Endodermal cell (in vitro differentiated cells): ENCODE data around the gene MAST1. TPM values are rescaled to one million over a fixed set of nuclear protein-coding genes. Genes with fewer than 3 reads are reported as not detected.

ENCODE experiments used
- DNase-seq: peaks from one replicate; pipeline ENCODE4 v3.0.0-alpha.2; 2017
- H3K27ac ChIP-seq: 2 replicates; pipeline ENCODE4 v1.5.1; 2013; ENCODE audit warnings: mild to moderate bottlenecking, low read depth, low read length, moderate library complexity
- H3K27me3 ChIP-seq: 2 replicates; pipeline ENCODE4 v1.6.1; 2013; ENCODE audit warnings: mild to moderate bottlenecking, low read length, moderate library complexity; ENCODE audit not compliant: insufficient read depth, control insufficient read depth, poor library complexity, severe bottlenecking
- H3K36me3 ChIP-seq: 2 replicates; pipeline ENCODE4 v1.7.0; 2013; ENCODE audit warnings: mild to moderate bottlenecking, low read length, moderate library complexity; ENCODE audit not compliant: control insufficient read depth, insufficient read depth
- H3K4me1 ChIP-seq: one replicate; pipeline ENCODE4 v1.7.0; 2013; ENCODE audit warnings: low read length; ENCODE audit not compliant: control insufficient read depth, insufficient read depth
- H3K4me3 ChIP-seq: 2 replicates; pipeline ENCODE4 v1.5.1; 2013; ENCODE audit warnings: mild to moderate bottlenecking, low read length, moderate library complexity
- H3K9ac ChIP-seq: 2 replicates; pipeline ENCODE4 v1.6.1; 2013; ENCODE audit warnings: mild to moderate bottlenecking, low read length, moderate library complexity; ENCODE audit not compliant: poor library complexity, severe bottlenecking; ENCODE audit errors: extremely low read depth
- H3K9me3 ChIP-seq: 2 replicates; pipeline ENCODE4 v1.6.1; 2013; ENCODE audit warnings: mild to moderate bottlenecking, low read length, moderate library complexity; ENCODE audit not compliant: control insufficient read depth
- H3K27ac Mint-ChIP-seq: 2 replicates; pipeline ENCODE4 v1.8.0; 2020; ENCODE audit warnings: mixed read lengths
- H3K27me3 Mint-ChIP-seq: 2 replicates; pipeline ENCODE4 v1.8.0; 2021; ENCODE audit warnings: mild to moderate bottlenecking, mixed read lengths; ENCODE audit not compliant: insufficient read depth
- H3K36me3 Mint-ChIP-seq: 2 replicates; pipeline ENCODE4 v1.8.0; 2020; ENCODE audit warnings: low read depth, mixed read lengths
- H3K4me1 Mint-ChIP-seq: 2 replicates; pipeline ENCODE4 v1.8.0; 2020; ENCODE audit warnings: mixed read lengths
- H3K4me3 Mint-ChIP-seq: 2 replicates; pipeline ENCODE4 v1.8.0; 2020; ENCODE audit warnings: mild to moderate bottlenecking, moderate library complexity, mixed read lengths
- H3K9me3 Mint-ChIP-seq: 2 replicates; pipeline ENCODE4 v1.8.0; 2020; ENCODE audit warnings: mild to moderate bottlenecking, mixed read lengths
- CTCF ChIP-seq: fragments of 200-600 bp; sonication (generic); conservative IDR thresholded peaks from 2 replicates; pipeline ENCODE4 v1.5.0; 2021; ENCODE audit warnings: antibody characterized with exemption, mild to moderate bottlenecking
- WGBS, 2 experiments: methylation state at CpG; one replicate each; pipeline versions ENCODE4 v1.1.5 to v1.1.7; 2013; ENCODE audit warnings: missing lambda C conversion rate in 2 of 2, mixed read lengths in 1 of 2; ENCODE audit not compliant: insufficient coverage in 1 of 2, insufficient read length in 1 of 2; 5-methylcytosine and 5-hydroxymethylcytosine counted together
- microRNA-seq: library from miRNA; unstranded; fragments of <30 nt; microRNA quantifications from one replicate; pipeline ENCODE4 v1.2.0, GENCODE V29; 2020; ENCODE audit warnings: borderline microRNAs expressed
- total RNA-seq, 2 donors: library from RNA; stranded (reverse); fragmentation: NEBNext Ultra II Directional in 1 of 2; extraction: Animal tissue kit (Norgen Biotek cat#: 25700) in 1 of 2; gene quantifications; 2 replicates in 1 of 2; 3 replicates in 1 of 2; pipeline ENCODE4 v1.2.1, GENCODE V29; 2021

The MAST1 gene
- total RNA-seq, 2 donors from 2014 or later = 6.9 to 18.5 TPM

- H3K4me3 ChIP-seq = no peak overlapping the region
- peaks cover 2% of the 10 kb centered on the region for H3K4me1 ChIP-seq
- Mint-ChIP-seq H3K27ac (no peak overlapping the region), H3K4me3 (no peak overlapping the region), H3K9me3 (peaks cover 10% of the 10 kb centered on the region), H3K36me3 (peaks cover 16% of the 10 kb centered on the region), H3K27me3 (peaks cover 13% of the 10 kb centered on the region), H3K4me1 (peaks cover 11% of the 10 kb centered on the region)
- no peaks in the 10 kb centered on the region for H3K27me3 ChIP-seq
- no peak for DNase-seq
- WGBS, 2 experiments = 89 to 97% methylated on average over 5 to 14 of the region's 14 CpGs
- H3K9me3 ChIP-seq = no peaks in the 10 kb centered on the region
- no peak overlapping the region for H3K9ac ChIP-seq
- TF ChIP-seq CTCF = no peak
- peaks cover 13% of the 10 kb centered on the region for H3K36me3 ChIP-seq
- no peak overlapping the region for H3K27ac ChIP-seq
Measured at GRCh38 chr19:12918253-12918652, 79.9 kb downstream of the MAST1 start.

GRCh38 chr19:12921047-12921446 lies 82.7 kb downstream of the MAST1 start:
- H3K4me3 ChIP-seq = no peak overlapping the region
- peaks cover 33% of the 10 kb centered on the region for H3K36me3 ChIP-seq
- Mint-ChIP-seq H3K4me3 (no peak overlapping the region), H3K27me3 (peaks cover 13% of the 10 kb centered on the region), H3K36me3 (peaks cover 36% of the 10 kb centered on the region), H3K9me3 (peaks cover 10% of the 10 kb centered on the region), H3K27ac (no peak overlapping the region), H3K4me1 (no peaks in the 10 kb centered on the region)
- DNase-seq = no peak
- no peaks in the 10 kb centered on the region for H3K27me3 ChIP-seq
- no peak overlapping the region for H3K27ac ChIP-seq
- no peaks in the 10 kb centered on the region for H3K9me3 ChIP-seq
- WGBS, 2 experiments = 93% methylated on average over 3 of the region's 3 CpGs
- no peak for TF ChIP-seq CTCF
- H3K4me1 ChIP-seq = no peaks in the 10 kb centered on the region
- no peak overlapping the region for H3K9ac ChIP-seq

- H3K4me3 ChIP-seq = no peak overlapping the region
- H3K4me1 ChIP-seq = no peaks in the 10 kb centered on the region
- Mint-ChIP-seq H3K27ac (no peak overlapping the region), H3K36me3 (peaks cover 50% of the 10 kb centered on the region), H3K4me1 (no peaks in the 10 kb centered on the region), H3K4me3 (no peak overlapping the region), H3K27me3 (peaks cover 11% of the 10 kb centered on the region), H3K9me3 (peaks cover 10% of the 10 kb centered on the region)
- no peaks in the 10 kb centered on the region for H3K27me3 ChIP-seq
- TF ChIP-seq CTCF = no peak
- DNase-seq = no peak
- peaks cover 47% of the 10 kb centered on the region for H3K36me3 ChIP-seq
- 91 to 95% methylated on average over 3 to 4 of the region's 4 CpGs for WGBS, 2 experiments
- no peak overlapping the region for H3K9ac ChIP-seq
- H3K27ac ChIP-seq = no peak overlapping the region
- no peaks in the 10 kb centered on the region for H3K9me3 ChIP-seq
Measured at GRCh38 chr19:12922959-12923358, 84.6 kb downstream of the MAST1 start.

Small RNA genes lying within 50 kb of the gene (microRNA-seq; reads per million reads assigned to microRNA genes)
- gene MIR5695 (not detected), gene MIR6794 (not detected)

Other genes with a start within 250 kb of the MAST1 start
- gene ZNF490, start 227.7 kb upstream of the MAST1 start, total RNA-seq = 10 to 100 TPM; 10.6 to 11.2 TPM
- 10 to 100 TPM; 23.2 to 32.1 TPM for gene ZNF791, start 227.6 kb upstream of the MAST1 start, total RNA-seq
- gene MAN2B1, start 171.8 kb upstream of the MAST1 start, total RNA-seq = 100 to 1,000 TPM; 101 to 113 TPM
- gene WDR83, start 171.7 kb upstream of the MAST1 start, total RNA-seq = 10 to 100 TPM; 18.8 to 26.2 TPM
- 10 to 100 TPM; 76.1 to 98.5 TPM for gene DHPS, start 156.6 kb upstream of the MAST1 start, total RNA-seq
- gene GNG14, start 150.5 kb upstream of the MAST1 start, total RNA-seq = not detected
- 10 to 100 TPM; 12.6 to 14.7 TPM for gene FBXW9, start 141.9 kb upstream of the MAST1 start, total RNA-seq
- gene TNPO2, start 114.6 kb upstream of the MAST1 start, total RNA-seq = 100 to 1,000 TPM; 106 to 113 TPM
- 100 to 1,000 TPM; 103 to 125 TPM for gene TRIR, start 103.8 kb upstream of the MAST1 start, total RNA-seq
- 100 to 1,000 TPM in 1 of 2 donors, 10 to 100 TPM in 1; 97.8 to 102 TPM for gene GET3, start 101.0 kb upstream of the MAST1 start, total RNA-seq
- 1 to 10 TPM in 1 of 2 donors, under 1 TPM in 1; 0.95 to 1.2 TPM for gene BEST2, start 86.7 kb upstream of the MAST1 start, total RNA-seq
- gene HOOK2, start 63.0 kb upstream of the MAST1 start, total RNA-seq = 100 to 1,000 TPM in 1 of 2 donors, 10 to 100 TPM in 1; 82.1 to 103 TPM
- gene JUNB, start 47.0 kb upstream of the MAST1 start, total RNA-seq = 1 to 10 TPM; 6.7 to 7.2 TPM
- gene PRDX2, start 36.7 kb upstream of the MAST1 start, total RNA-seq = 100 to 1,000 TPM; 429 to 507 TPM
- 10 to 100 TPM; 34.4 to 57.4 TPM for gene THSD8, start 36.4 kb upstream of the MAST1 start, total RNA-seq
- gene RNASEH2A, start 31.9 kb upstream of the MAST1 start, total RNA-seq = 10 to 100 TPM; 51.0 to 97.1 TPM
- 1 to 10 TPM in 1 of 2 donors, under 1 TPM in 1; 0.68 to 1.7 TPM for gene RTBDN, start 3.9 kb upstream of the MAST1 start, total RNA-seq
- gene DNASE2, start 42.9 kb downstream of the MAST1 start, total RNA-seq = 10 to 100 TPM; 20.8 to 32.3 TPM
- 1 to 10 TPM in 1 of 2 donors, under 1 TPM in 1; 0.91 to 1.0 TPM for gene KLF1, start 48.7 kb downstream of the MAST1 start, total RNA-seq
- 10 to 100 TPM; 58.1 to 62.9 TPM for gene GCDH, start 52.6 kb downstream of the MAST1 start, total RNA-seq
- 1 to 10 TPM; 2.4 to 3.9 TPM for gene SYCE2, start 80.8 kb downstream of the MAST1 start, total RNA-seq
- 10 to 100 TPM; 65.1 to 70.8 TPM for gene FARSA, start 95.2 kb downstream of the MAST1 start, total RNA-seq
- 1,000 to 10,000 TPM in 1 of 2 donors, 100 to 1,000 TPM in 1; 873 to 1,303 TPM for gene CALR, start 100.1 kb downstream of the MAST1 start, total RNA-seq
- gene RAD23A, start 107.3 kb downstream of the MAST1 start, total RNA-seq = 100 to 1,000 TPM in 1 of 2 donors, 10 to 100 TPM in 1; 75.5 to 117 TPM
- gene GADD45GIP1, start 118.7 kb downstream of the MAST1 start, total RNA-seq = 10 to 100 TPM; 31.0 to 34.9 TPM
- gene DAND5, start 131.1 kb downstream of the MAST1 start, total RNA-seq = under 1 TPM; 0.13 to 0.40 TPM
- under 1 TPM; 0.22 to 0.40 TPM for gene NFIX, start 157.0 kb downstream of the MAST1 start, total RNA-seq